Measurements from ENCODE around the gene DCP1A. TPM values are rescaled to one million over a fixed set of nuclear protein-coding genes. Genes with fewer than 3 reads are reported as not detected.

Gene DCP1A
- total and polyA plus RNA-seq, 12 donors, result 4.5 to 24.1 (median 18.2) TPM

- H3K36me3 ChIP-seq, result no peaks in the 10 kb centered on the region
- no peak for DNase-seq
- no peak overlapping the region for H3K4me3 ChIP-seq
- peaks cover 0 to 21% (median 0%) of the 10 kb centered on the region in 7 donors for H3K27me3 ChIP-seq
- no peak for ATAC-seq
- 41 to 43% methylated on average over 1 of the region's 1 CpG for WGBS, 2 donors
- H3K4me1 ChIP-seq, result no peaks in the 10 kb centered on the region
- no peaks in the 10 kb centered on the region for H3K9me3 ChIP-seq
- no peak overlapping the region for H3K27ac ChIP-seq
- intact Hi-C loops (cut with DNase I), result no loop called here
- TF ChIP-seq CTCF (IDR thresholded peaks at IDR 0.05), result no peak
Observed at GRCh38 chr3:53380306-53380705, 33.0 kb upstream of the DCP1A start.

- WGBS, 2 donors, result 73 to 92% methylated on average over 1 of the region's 1 CpG
- intact Hi-C loops (cut with DNase I), result loop anchor here in 7 of 10 donors (5.0 to 10.0 kb wide), 4 partner anchors 325 to 545 kb away; no protein-coding TSS in a partner anchor
- Histone ChIP-seq H3K27ac (no peak overlapping the region), H3K4me1 (no peaks in the 10 kb centered on the region), H3K36me3 (no peaks in the 10 kb centered on the region), H3K27me3 (peaks cover 0 to 18% (median 0%) of the 10 kb centered on the region in 7 donors), H3K9me3 (no peaks in the 10 kb centered on the region), H3K4me3 (no peak overlapping the region)
- DNase-seq, result no peak
- no peak for ATAC-seq
- TF ChIP-seq CTCF (IDR thresholded peaks at IDR 0.05), result no peak
Observed at GRCh38 chr3:53379898-53380297, 32.6 kb upstream of the DCP1A start.

- no peaks in the 10 kb centered on the region for H3K4me1 ChIP-seq
- TF ChIP-seq CTCF (IDR thresholded peaks at IDR 0.05), result no peak
- WGBS, 2 donors, result 69 to 70% methylated on average over 4 of the region's 4 CpGs
- no peaks in the 10 kb centered on the region for H3K36me3 ChIP-seq
- ATAC-seq (no peak), DNase-seq (no peak)
- peaks cover 0 to 18% (median 0%) of the 10 kb centered on the region in 7 donors for H3K27me3 ChIP-seq
- H3K4me3 ChIP-seq, result no peak overlapping the region
- no peaks in the 10 kb centered on the region for H3K9me3 ChIP-seq
- no peak overlapping the region for H3K27ac ChIP-seq
- intact Hi-C loops (cut with DNase I), result loop anchor here in 7 of 10 donors (5.0 to 10.0 kb wide), 4 partner anchors 327 to 547 kb away; no protein-coding TSS in a partner anchor
Observed at GRCh38 chr3:53377794-53378193, 30.5 kb upstream of the DCP1A start.

GRCh38 chr3:53376679-53377078, 29.3 kb upstream of the DCP1A start:
- WGBS, 2 donors, result 75 to 79% methylated on average over 3 of the region's 3 CpGs
- intact Hi-C loops (cut with DNase I), result loop anchor here in 7 of 10 donors (5.0 to 10.0 kb wide), 4 partner anchors 328 to 548 kb away; no protein-coding TSS in a partner anchor
- no peak for ATAC-seq

More at GRCh38 chr3:53376679-53377078, 29.3 kb upstream of the DCP1A start:
- H3K4me3 ChIP-seq, result no peak overlapping the region
- no peaks in the 10 kb centered on the region for H3K9me3 ChIP-seq
- H3K36me3 ChIP-seq, result no peaks in the 10 kb centered on the region
- H3K4me1 ChIP-seq, result no peaks in the 10 kb centered on the region
- no peak for TF ChIP-seq CTCF (IDR thresholded peaks at IDR 0.05)
- H3K27ac ChIP-seq, result no peak overlapping the region
- no peak for DNase-seq
- H3K27me3 ChIP-seq, result peaks cover 0 to 18% (median 0%) of the 10 kb centered on the region in 7 donors

All from heart right ventricle (tissue), 16 donors.